Neural cell (in vitro differentiated cells): ENCODE data around the gene PCDHGA5. TPM values are rescaled to one million over a fixed set of nuclear protein-coding genes. Genes with fewer than 3 reads are reported as not detected.

ENCODE experiments used
- H2AFZ ChIP-seq: fragments of 200-600, 300-800 bp; sonication (generic), shearing (Covaris generic); 2 replicates; pipeline ENCODE4 v1.6.0; 2014; ENCODE audit warnings: low read depth, mild to moderate bottlenecking, antibody characterized with exemption, low read length, moderate library complexity
- H3F3A ChIP-seq: fragments of 200-600 bp; shearing (Covaris generic); 2 replicates; pipeline ENCODE4 v1.6.1; 2016; ENCODE audit warnings: mild to moderate bottlenecking, moderate library complexity, mixed read lengths, antibody characterized with exemption, low read length; ENCODE audit not compliant: insufficient read depth, poor library complexity, severe bottlenecking
- H3K27ac ChIP-seq: fragments of 200-600, 300-800 bp; sonication (generic), shearing (Covaris generic); 2 replicates; pipeline ENCODE4 v1.5.1; 2014; ENCODE audit warnings: mild to moderate bottlenecking, low read length, moderate library complexity
- H3K27me3 ChIP-seq: fragments of 300-800, 200-600 bp; sonication (generic), shearing (Covaris generic); 2 replicates; pipeline ENCODE4 v1.6.0; 2014; ENCODE audit warnings: mild to moderate bottlenecking, low read depth, low read length, moderate library complexity; ENCODE audit not compliant: insufficient read depth
- H3K36me3 ChIP-seq: fragments of 300-800, 200-600 bp; sonication (generic), shearing (Covaris generic); 2 replicates; pipeline ENCODE4 v1.5.1; 2014; ENCODE audit warnings: mild to moderate bottlenecking, antibody characterized with exemption, low read length, moderate library complexity; ENCODE audit not compliant: insufficient read depth
- H3K4me2 ChIP-seq: fragments of 300-800, 200-600 bp; sonication (generic), shearing (Covaris generic); 2 replicates; pipeline ENCODE4 v1.6.0; 2014; ENCODE audit warnings: mild to moderate bottlenecking, low read length
- H3K4me3 ChIP-seq: fragments of 300-800, 200-600 bp; sonication (generic), shearing (Covaris generic); 2 replicates; pipeline ENCODE4 v1.5.1; 2014; ENCODE audit warnings: mild to moderate bottlenecking, low read length, moderate library complexity
- H3K79me2 ChIP-seq: fragments of 200-600 bp; shearing (Covaris generic); replicated peaks from 2 replicates; pipeline ENCODE4 v1.6.0; 2014; ENCODE audit warnings: mild to moderate bottlenecking, low read length, moderate library complexity; ENCODE audit not compliant: insufficient read depth
- H3K9ac ChIP-seq: fragments of 300-800, 200-600 bp; sonication (generic), shearing (Covaris generic); 2 replicates; pipeline ENCODE4 v1.6.1; 2016; ENCODE audit warnings: mild to moderate bottlenecking, low read length, mixed read lengths
- H3K9me2 ChIP-seq: fragments of 200-600 bp; shearing (Covaris generic); 2 replicates; pipeline ENCODE4 v1.6.1; 2016; ENCODE audit warnings: mild to moderate bottlenecking, low read length, mixed read lengths; ENCODE audit not compliant: insufficient read depth
- H3K9me3 ChIP-seq: fragments of 200-600, 300-800 bp; sonication (generic), shearing (Covaris generic); 2 replicates; pipeline ENCODE4 v1.6.1; 2016; ENCODE audit warnings: mild to moderate bottlenecking, mixed run types, low read length, moderate library complexity, mixed read lengths
- H4K20me1 ChIP-seq: fragments of 200-600 bp; shearing (Covaris generic); 2 replicates; pipeline ENCODE4 v1.6.1; 2016; ENCODE audit warnings: mild to moderate bottlenecking, mixed run types; ENCODE audit not compliant: insufficient read depth
- EP300 ChIP-seq: fragments of 450-650 bp; conservative IDR thresholded peaks from 2 replicates; pipeline ENCODE4 v1.6.1; 2014; ENCODE audit warnings: antibody characterized with exemption, mild to moderate bottlenecking, moderate library complexity; ENCODE audit not compliant: poor library complexity, severe bottlenecking
- EZH2 ChIP-seq: fragments of 200-600, 300-800 bp; shearing (Covaris generic), sonication (generic); IDR thresholded peaks from 2 replicates; pipeline ENCODE4 v1.6.1; 2014; ENCODE audit warnings: antibody characterized with exemption, low read length, borderline replicate concordance, mild to moderate bottlenecking; ENCODE audit not compliant: insufficient read depth, poor library complexity, severe bottlenecking
- MXI1 ChIP-seq: fragments of 450-650 bp; conservative IDR thresholded peaks from 2 replicates; pipeline ENCODE4 v1.6.1; 2014; ENCODE audit warnings: antibody characterized with exemption, mild to moderate bottlenecking; ENCODE audit not compliant: poor library complexity, severe bottlenecking
- POLR2AphosphoS5 ChIP-seq: IDR thresholded peaks from 2 replicates; pipeline ENCODE4 v1.6.1; 2012
- RAD21 ChIP-seq: fragments of 450-650 bp; conservative IDR thresholded peaks from 2 replicates; pipeline ENCODE4 v1.6.1; 2014; ENCODE audit warnings: antibody characterized with exemption, mild to moderate bottlenecking, moderate library complexity
- SMC3 ChIP-seq: fragments of 450-650 bp; conservative IDR thresholded peaks from 2 replicates; pipeline ENCODE4 v1.6.1; 2014; ENCODE audit warnings: antibody characterized with exemption, mild to moderate bottlenecking, moderate library complexity; ENCODE audit not compliant: poor library complexity
- TAF1 ChIP-seq: IDR thresholded peaks from 2 replicates; pipeline ENCODE4 v1.6.1; 2012; ENCODE audit warnings: low read depth
- polyA plus RNA-seq: library from polyadenylated mRNA; depleted of rRNA; stranded (reverse); fragments of >200 nt; gene quantifications from 2 replicates; pipeline ENCODE4 v1.2.3, GENCODE V29; 2014
- TF ChIP-seq, protein P1 (sequence below): fragments of 450-650 bp; IDR thresholded peaks from 2 replicates; pipeline ENCODE4 v1.5.1; 2014; ENCODE audit warnings: antibody characterized with exemption, mild to moderate bottlenecking, moderate library complexity; ENCODE audit not compliant: poor library complexity, severe bottlenecking
- TF ChIP-seq, protein P2 (sequence below): IDR thresholded peaks from 2 replicates; pipeline ENCODE4 v1.6.1; 2012; ENCODE audit warnings: borderline replicate concordance

PCDHGA5 gene
- polyA plus RNA-seq, 1 donor from 2014 or later = 0.25 TPM

DNA sequence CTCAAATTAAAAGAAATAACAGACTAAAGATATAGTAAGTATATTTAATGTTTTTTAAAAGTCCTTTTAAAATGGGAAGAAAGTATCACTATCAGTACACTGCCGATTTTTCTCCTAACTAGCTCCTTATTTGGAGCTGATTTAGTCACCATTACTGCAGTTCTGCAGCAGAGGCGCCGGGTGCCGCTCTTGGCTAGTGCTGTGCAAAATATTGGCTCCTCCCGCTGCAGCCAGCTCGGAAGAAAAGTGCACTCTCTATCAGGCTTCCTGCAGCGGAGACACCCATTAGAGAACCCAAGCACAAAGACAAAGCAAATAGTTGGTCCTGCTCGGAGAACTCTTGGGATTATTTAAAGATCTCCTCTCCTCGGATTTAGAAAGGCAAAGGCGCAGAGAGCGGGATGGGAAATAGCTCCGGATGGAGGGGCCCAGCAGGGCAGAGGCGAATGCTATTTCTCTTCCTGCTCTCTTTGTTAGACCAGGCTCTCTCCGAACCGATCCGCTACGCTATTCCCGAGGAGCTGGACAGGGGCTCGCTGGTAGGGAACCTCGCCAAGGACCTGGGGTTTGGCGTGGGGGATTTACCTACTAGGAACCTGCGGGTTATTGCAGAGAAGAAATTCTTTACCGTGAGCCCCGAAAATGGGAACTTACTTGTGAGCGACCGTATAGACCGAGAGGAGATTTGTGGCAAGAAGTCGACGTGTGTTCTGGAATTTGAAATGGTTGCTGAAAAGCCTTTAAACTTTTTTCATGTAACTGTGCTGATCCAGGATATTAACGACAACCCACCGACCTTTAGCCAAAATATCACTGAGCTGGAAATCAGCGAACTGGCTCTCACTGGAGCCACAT lies 6.3 kb downstream of the PCDHGA5 start, which contains the start of gene PCDHGB3:
Gene PCDHGB3, plus strand, starts transcription at position 249 of the 855 bp plus-strand sequence. Its CDS starts 153 bp downstream, at position 402.
- Histone ChIP-seq H2AFZ (no peak within 1 kb of the TSS), H3K9me3 (peaks cover 45% of the 10 kb centered on the region), H3K4me3 (no peak within 1 kb of the TSS), H3K9me2 (no peaks in the 10 kb centered on the region), H4K20me1 (no peaks in the 10 kb centered on the region), H3K27ac (no peak within 1 kb of the TSS), H3K27me3 (no peaks in the 10 kb centered on the region), H3F3A (no peaks in the 10 kb centered on the region), H3K9ac (no peak within 1 kb of the TSS), H3K4me2 (no peak within 1 kb of the TSS), H3K36me3 (no peaks in the 10 kb centered on the region), H3K79me2 (no peaks in the 10 kb centered on the region)
- TF ChIP-seq POLR2AphosphoS5 (no peak), RAD21 (no peak), SMC3 (no peak), TAF1 (no peak), EZH2 (no peak), MXI1 (no peak), EP300 (no peak)
- TF ChIP-seq, protein P1, sequence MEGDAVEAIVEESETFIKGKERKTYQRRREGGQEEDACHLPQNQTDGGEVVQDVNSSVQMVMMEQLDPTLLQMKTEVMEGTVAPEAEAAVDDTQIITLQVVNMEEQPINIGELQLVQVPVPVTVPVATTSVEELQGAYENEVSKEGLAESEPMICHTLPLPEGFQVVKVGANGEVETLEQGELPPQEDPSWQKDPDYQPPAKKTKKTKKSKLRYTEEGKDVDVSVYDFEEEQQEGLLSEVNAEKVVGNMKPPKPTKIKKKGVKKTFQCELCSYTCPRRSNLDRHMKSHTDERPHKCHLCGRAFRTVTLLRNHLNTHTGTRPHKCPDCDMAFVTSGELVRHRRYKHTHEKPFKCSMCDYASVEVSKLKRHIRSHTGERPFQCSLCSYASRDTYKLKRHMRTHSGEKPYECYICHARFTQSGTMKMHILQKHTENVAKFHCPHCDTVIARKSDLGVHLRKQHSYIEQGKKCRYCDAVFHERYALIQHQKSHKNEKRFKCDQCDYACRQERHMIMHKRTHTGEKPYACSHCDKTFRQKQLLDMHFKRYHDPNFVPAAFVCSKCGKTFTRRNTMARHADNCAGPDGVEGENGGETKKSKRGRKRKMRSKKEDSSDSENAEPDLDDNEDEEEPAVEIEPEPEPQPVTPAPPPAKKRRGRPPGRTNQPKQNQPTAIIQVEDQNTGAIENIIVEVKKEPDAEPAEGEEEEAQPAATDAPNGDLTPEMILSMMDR = no peak
- TF ChIP-seq, protein P2, sequence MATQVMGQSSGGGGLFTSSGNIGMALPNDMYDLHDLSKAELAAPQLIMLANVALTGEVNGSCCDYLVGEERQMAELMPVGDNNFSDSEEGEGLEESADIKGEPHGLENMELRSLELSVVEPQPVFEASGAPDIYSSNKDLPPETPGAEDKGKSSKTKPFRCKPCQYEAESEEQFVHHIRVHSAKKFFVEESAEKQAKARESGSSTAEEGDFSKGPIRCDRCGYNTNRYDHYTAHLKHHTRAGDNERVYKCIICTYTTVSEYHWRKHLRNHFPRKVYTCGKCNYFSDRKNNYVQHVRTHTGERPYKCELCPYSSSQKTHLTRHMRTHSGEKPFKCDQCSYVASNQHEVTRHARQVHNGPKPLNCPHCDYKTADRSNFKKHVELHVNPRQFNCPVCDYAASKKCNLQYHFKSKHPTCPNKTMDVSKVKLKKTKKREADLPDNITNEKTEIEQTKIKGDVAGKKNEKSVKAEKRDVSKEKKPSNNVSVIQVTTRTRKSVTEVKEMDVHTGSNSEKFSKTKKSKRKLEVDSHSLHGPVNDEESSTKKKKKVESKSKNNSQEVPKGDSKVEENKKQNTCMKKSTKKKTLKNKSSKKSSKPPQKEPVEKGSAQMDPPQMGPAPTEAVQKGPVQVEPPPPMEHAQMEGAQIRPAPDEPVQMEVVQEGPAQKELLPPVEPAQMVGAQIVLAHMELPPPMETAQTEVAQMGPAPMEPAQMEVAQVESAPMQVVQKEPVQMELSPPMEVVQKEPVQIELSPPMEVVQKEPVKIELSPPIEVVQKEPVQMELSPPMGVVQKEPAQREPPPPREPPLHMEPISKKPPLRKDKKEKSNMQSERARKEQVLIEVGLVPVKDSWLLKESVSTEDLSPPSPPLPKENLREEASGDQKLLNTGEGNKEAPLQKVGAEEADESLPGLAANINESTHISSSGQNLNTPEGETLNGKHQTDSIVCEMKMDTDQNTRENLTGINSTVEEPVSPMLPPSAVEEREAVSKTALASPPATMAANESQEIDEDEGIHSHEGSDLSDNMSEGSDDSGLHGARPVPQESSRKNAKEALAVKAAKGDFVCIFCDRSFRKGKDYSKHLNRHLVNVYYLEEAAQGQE = no peak

DNA sequence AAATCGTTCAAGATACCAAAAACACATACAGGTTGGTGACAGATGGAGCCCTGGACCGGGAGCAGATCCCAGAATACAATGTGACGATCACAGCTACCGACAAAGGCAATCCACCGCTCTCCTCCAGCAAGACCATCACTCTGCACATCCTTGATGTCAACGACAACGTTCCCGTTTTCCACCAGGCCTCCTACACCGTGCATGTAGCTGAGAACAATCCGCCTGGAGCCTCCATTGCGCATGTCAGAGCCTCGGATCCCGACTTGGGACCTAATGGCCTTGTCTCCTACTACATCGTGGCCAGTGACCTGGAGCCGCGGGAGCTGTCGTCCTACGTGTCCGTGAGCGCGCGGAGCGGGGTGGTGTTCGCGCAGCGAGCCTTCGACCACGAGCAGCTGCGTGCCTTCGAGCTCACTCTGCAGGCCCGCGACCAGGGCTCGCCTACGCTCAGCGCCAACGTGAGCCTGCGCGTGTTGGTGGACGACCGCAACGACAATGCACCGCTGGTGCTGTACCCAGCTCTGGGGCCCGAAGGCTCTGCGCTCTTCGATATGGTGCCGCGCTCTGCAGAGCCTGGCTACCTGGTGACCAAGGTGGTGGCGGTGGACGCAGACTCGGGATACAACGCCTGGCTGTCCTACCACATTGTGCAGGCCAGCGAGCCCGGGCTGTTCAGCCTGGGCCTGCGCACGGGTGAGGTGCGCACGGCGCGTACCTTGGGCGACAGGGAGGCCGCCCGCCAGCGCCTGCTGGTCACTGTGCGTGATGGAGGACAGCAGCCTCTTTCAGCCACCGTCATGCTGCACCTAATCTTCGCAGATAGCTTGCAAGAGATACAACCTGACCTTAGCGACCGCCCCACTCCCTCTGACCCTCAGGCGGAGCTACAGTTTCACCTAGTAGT lies 7.9 kb downstream of the PCDHGA5 start:
- no peak overlapping the region for H3K4me3 ChIP-seq
- no peak overlapping the region for H3K4me2 ChIP-seq
- no peaks in the 10 kb centered on the region for H4K20me1 ChIP-seq
- H3K27me3 ChIP-seq = no peaks in the 10 kb centered on the region
- H2AFZ ChIP-seq = no peak overlapping the region
- no peaks in the 10 kb centered on the region for H3F3A ChIP-seq
- no peaks in the 10 kb centered on the region for H3K36me3 ChIP-seq
- no peak for TF ChIP-seq MXI1
- no peak for TF ChIP-seq EZH2
- TF ChIP-seq EP300 = no peak
- TF ChIP-seq, protein P1 = no peak
- no peak for TF ChIP-seq TAF1
- TF ChIP-seq, protein P2 = no peak
- TF ChIP-seq POLR2AphosphoS5 = no peak
- no peak for TF ChIP-seq RAD21
- TF ChIP-seq SMC3 = no peak
- H3K9ac ChIP-seq = no peak overlapping the region
- H3K9me3 ChIP-seq = peaks cover 35% of the 10 kb centered on the region
- H3K27ac ChIP-seq = no peak overlapping the region
- H3K9me2 ChIP-seq = no peaks in the 10 kb centered on the region
- H3K79me2 ChIP-seq = no peaks in the 10 kb centered on the region
